GM23338 (cell line): Measurements from ENCODE around the gene TIGAR. TPM values are rescaled to one million over a fixed set of nuclear protein-coding genes. Genes with fewer than 3 reads are reported as not detected.

ENCODE experiments used
- ATAC-seq: fragments of 200-7000 bp; cut with Tn5 transposase; 3 replicates; pipeline ENCODE4 v1.9.1; 2020
- DNase-seq: peaks from one replicate; pipeline ENCODE4 v3.0.0-alpha.2; 2015; ENCODE audit warnings: low spot score
- H2AFZ ChIP-seq: fragments of 200-600 bp; sonication (generic); 2 replicates; pipeline ENCODE4 v1.8.0; 2016; ENCODE audit warnings: antibody characterized with exemption, mild to moderate bottlenecking, moderate library complexity
- H3F3A ChIP-seq: fragments of 200-600 bp; sonication (generic); replicated peaks from 2 replicates; pipeline ENCODE4 v1.8.0; 2017; ENCODE audit warnings: antibody characterized with exemption, mixed run types, low read depth
- H3K27ac ChIP-seq: fragments of 200-600 bp; sonication (generic); 2 replicates; pipeline ENCODE4 v1.6.1; 2016; ENCODE audit warnings: low read depth
- H3K27me3 ChIP-seq: fragments of 200-600 bp; sonication (generic); 2 replicates; pipeline ENCODE4 v1.8.0; 2016; ENCODE audit warnings: mild to moderate bottlenecking, mixed run types, moderate library complexity; ENCODE audit not compliant: insufficient read depth
- H3K36me3 ChIP-seq: fragments of 200-600 bp; sonication (generic); 2 replicates; pipeline ENCODE4 v1.8.0; 2016; ENCODE audit warnings: mild to moderate bottlenecking; ENCODE audit not compliant: insufficient read depth
- H3K4me1 ChIP-seq: fragments of 200-600 bp; sonication (generic); 2 replicates; pipeline ENCODE4 v1.8.0; 2016; ENCODE audit warnings: mild to moderate bottlenecking, moderate library complexity; ENCODE audit not compliant: insufficient read depth
- H3K4me2 ChIP-seq: fragments of 200-600 bp; sonication (generic); 2 replicates; pipeline ENCODE4 v1.7.1; 2017; ENCODE audit warnings: mixed run types
- H3K4me3 ChIP-seq: fragments of 200-600 bp; sonication (generic); 2 replicates; pipeline ENCODE4 v1.6.1; 2016; ENCODE audit warnings: mixed run types
- H3K79me2 ChIP-seq: fragments of 200-600 bp; sonication (generic); replicated peaks from 2 replicates; pipeline ENCODE4 v1.8.0; 2017; ENCODE audit warnings: mild to moderate bottlenecking; ENCODE audit not compliant: insufficient read depth
- H3K9me2 ChIP-seq: fragments of 200-600 bp; sonication (generic); 2 replicates; pipeline ENCODE4 v1.8.0; 2017; ENCODE audit not compliant: insufficient read depth
- H4K20me1 ChIP-seq: fragments of 200-600 bp; sonication (generic); replicated peaks from 2 replicates; pipeline ENCODE4 v1.8.0; 2017; ENCODE audit warnings: mild to moderate bottlenecking; ENCODE audit not compliant: insufficient read depth
- H3K27ac Mint-ChIP-seq: 2 replicates; pipeline ENCODE4 v1.8.0; 2020; ENCODE audit warnings: inconsistent platforms, mild to moderate bottlenecking, moderate library complexity, mixed read lengths
- H3K27me3 Mint-ChIP-seq: 3 replicates; pipeline ENCODE4 v1.8.0; 2022; ENCODE audit warnings: low read depth, mild to moderate bottlenecking, moderate library complexity, mixed read lengths, inconsistent platforms; ENCODE audit not compliant: insufficient read depth, poor library complexity
- H3K36me3 Mint-ChIP-seq: 3 replicates; pipeline ENCODE4 v1.8.0; 2021; ENCODE audit warnings: low read depth, mild to moderate bottlenecking, inconsistent platforms, moderate library complexity, mixed read lengths
- H3K4me1 Mint-ChIP-seq: 3 replicates; pipeline ENCODE4 v1.8.0; 2020; ENCODE audit warnings: mild to moderate bottlenecking, inconsistent platforms, mixed read lengths
- H3K4me3 Mint-ChIP-seq: 3 replicates; pipeline ENCODE4 v1.8.0; 2021; ENCODE audit warnings: moderate library complexity, mild to moderate bottlenecking, inconsistent platforms, mixed read lengths
- H3K9me3 Mint-ChIP-seq: 3 replicates; pipeline ENCODE4 v1.8.0; 2020; ENCODE audit warnings: moderate library complexity, mild to moderate bottlenecking, inconsistent platforms, mixed read lengths
- CREB1 ChIP-seq: fragments of 250-450 bp; sonication (Bioruptor Pico); IDR thresholded peaks from 2 replicates; pipeline ENCODE4 v1.5.0; 2020; ENCODE audit warnings: low read depth, mild to moderate bottlenecking, moderate library complexity
- CTCF ChIP-seq, 2 experiments: fragments of 200-600 bp in 1 of 2; sonication (generic) in 1 of 2; conservative IDR thresholded peaks; 2 replicates each; pipeline versions ENCODE4 v1.5.1 to v1.6.1; 2016 to 2017; ENCODE audit warnings: antibody characterized with exemption in 2 of 2, low read depth in 2 of 2, mild to moderate bottlenecking in 2 of 2, moderate library complexity in 1 of 2
- EZH2 ChIP-seq: fragments of 200-600 bp; sonication (generic); IDR thresholded peaks from one replicate; pipeline ENCODE4 v1.8.0; 2017; ENCODE audit warnings: antibody characterized with exemption, mild to moderate bottlenecking, low read depth; ENCODE audit not compliant: unreplicated experiment
- EZH2phosphoT487 ChIP-seq: fragments of 200-600 bp; sonication (generic); IDR thresholded peaks from one replicate; pipeline ENCODE4 v1.8.1; 2018; ENCODE audit warnings: antibody characterized with exemption; ENCODE audit not compliant: unreplicated experiment
- JUNB ChIP-seq: IDR thresholded peaks from one replicate; pipeline ENCODE4 v1.6.1; 2016; ENCODE audit warnings: antibody characterized with exemption; ENCODE audit not compliant: unreplicated experiment
- NANOG ChIP-seq: IDR thresholded peaks from 2 replicates; pipeline ENCODE4 v1.6.1; 2016; ENCODE audit warnings: antibody characterized with exemption, borderline replicate concordance
- POLR2AphosphoS5 ChIP-seq: IDR thresholded peaks from 2 replicates; pipeline ENCODE4 v1.6.1; 2016; ENCODE audit warnings: antibody characterized with exemption, low read depth
- REST ChIP-seq: IDR thresholded peaks from one replicate; pipeline ENCODE4 v1.6.1; 2018; ENCODE audit warnings: antibody characterized with exemption; ENCODE audit not compliant: unreplicated experiment
- STAT1 ChIP-seq: IDR thresholded peaks from one replicate; pipeline ENCODE4 v1.6.1; 2016; ENCODE audit warnings: antibody characterized with exemption; ENCODE audit not compliant: unreplicated experiment
- ZNF114 ChIP-seq: fragments of 250-450 bp; sonication (Bioruptor Pico); IDR thresholded peaks from 2 replicates; pipeline ENCODE4 v1.5.0; 2020; ENCODE audit warnings: mild to moderate bottlenecking, moderate library complexity
- ZNF331 ChIP-seq: fragments of 250-450 bp; sonication (Bioruptor Pico); IDR thresholded peaks from 2 replicates; pipeline ENCODE4 v1.5.0; 2020; ENCODE audit warnings: low read depth, mild to moderate bottlenecking, moderate library complexity
- polyA plus RNA-seq: library from polyadenylated mRNA; unstranded; fragments of >200 nt; fragmentation: Nextera tagmentation; extraction: Ambion mirVana; gene quantifications from 2 replicates; pipeline ENCODE4 v1.2.1, GENCODE V29; 2016
- total RNA-seq: library from RNA; depleted of rRNA; stranded (reverse); fragments of >200 nt; shearing (Covaris generic); gene quantifications from 2 replicates; pipeline ENCODE4 v1.2.3, GENCODE V29; 2014
- TF ChIP-seq, protein P1 (sequence below): fragments of 250-450 bp; sonication (Bioruptor Pico); IDR thresholded peaks from 2 replicates; pipeline ENCODE4 v1.5.0; 2020; ENCODE audit warnings: mild to moderate bottlenecking, moderate library complexity
- TF ChIP-seq, protein P2 (sequence below): IDR thresholded peaks from 2 replicates; pipeline ENCODE4 v1.6.1; 2016; ENCODE audit warnings: antibody characterized with exemption

TIGAR gene
- total and polyA plus RNA-seq, 2 experiments from 2014 or later: 10.4 to 13.3 TPM

- no peaks in the 10 kb centered on the region for H3K79me2 ChIP-seq
- no peak overlapping the region for H2AFZ ChIP-seq
- H3K4me1 ChIP-seq: peaks cover 2% of the 10 kb centered on the region; the same call in 1 of the 2 replicates
- 0 out of 2 replicates have a peak, but pooled peaks cover 3% of the 10 kb centered on the region for H3K9me2 ChIP-seq
- H3K4me1 Mint-ChIP-seq: no peaks in the 10 kb centered on the region
- no peak overlapping the region for H3K4me3 ChIP-seq
- no peak overlapping the region for H3K27ac ChIP-seq
- H3K27ac Mint-ChIP-seq: no peak overlapping the region
- peaks cover 15% of the 10 kb centered on the region for H3K9me3 Mint-ChIP-seq
- TF ChIP-seq POLR2AphosphoS5 (no peak), EZH2phosphoT487 (no peak), NANOG (no peak), STAT1 (no peak), CTCF (conservative IDR thresholded peaks at IDR 0.05; ENCODE audit: low read depth in 2 of 2) (no peak), ZNF114 (CRISPR knock-in tag) (no peak), ZNF331 (no peak), REST (no peak), JUNB (no peak), EZH2 (no peak), CREB1 (CRISPR knock-in tag) (no peak)
- TF ChIP-seq, protein P1, sequence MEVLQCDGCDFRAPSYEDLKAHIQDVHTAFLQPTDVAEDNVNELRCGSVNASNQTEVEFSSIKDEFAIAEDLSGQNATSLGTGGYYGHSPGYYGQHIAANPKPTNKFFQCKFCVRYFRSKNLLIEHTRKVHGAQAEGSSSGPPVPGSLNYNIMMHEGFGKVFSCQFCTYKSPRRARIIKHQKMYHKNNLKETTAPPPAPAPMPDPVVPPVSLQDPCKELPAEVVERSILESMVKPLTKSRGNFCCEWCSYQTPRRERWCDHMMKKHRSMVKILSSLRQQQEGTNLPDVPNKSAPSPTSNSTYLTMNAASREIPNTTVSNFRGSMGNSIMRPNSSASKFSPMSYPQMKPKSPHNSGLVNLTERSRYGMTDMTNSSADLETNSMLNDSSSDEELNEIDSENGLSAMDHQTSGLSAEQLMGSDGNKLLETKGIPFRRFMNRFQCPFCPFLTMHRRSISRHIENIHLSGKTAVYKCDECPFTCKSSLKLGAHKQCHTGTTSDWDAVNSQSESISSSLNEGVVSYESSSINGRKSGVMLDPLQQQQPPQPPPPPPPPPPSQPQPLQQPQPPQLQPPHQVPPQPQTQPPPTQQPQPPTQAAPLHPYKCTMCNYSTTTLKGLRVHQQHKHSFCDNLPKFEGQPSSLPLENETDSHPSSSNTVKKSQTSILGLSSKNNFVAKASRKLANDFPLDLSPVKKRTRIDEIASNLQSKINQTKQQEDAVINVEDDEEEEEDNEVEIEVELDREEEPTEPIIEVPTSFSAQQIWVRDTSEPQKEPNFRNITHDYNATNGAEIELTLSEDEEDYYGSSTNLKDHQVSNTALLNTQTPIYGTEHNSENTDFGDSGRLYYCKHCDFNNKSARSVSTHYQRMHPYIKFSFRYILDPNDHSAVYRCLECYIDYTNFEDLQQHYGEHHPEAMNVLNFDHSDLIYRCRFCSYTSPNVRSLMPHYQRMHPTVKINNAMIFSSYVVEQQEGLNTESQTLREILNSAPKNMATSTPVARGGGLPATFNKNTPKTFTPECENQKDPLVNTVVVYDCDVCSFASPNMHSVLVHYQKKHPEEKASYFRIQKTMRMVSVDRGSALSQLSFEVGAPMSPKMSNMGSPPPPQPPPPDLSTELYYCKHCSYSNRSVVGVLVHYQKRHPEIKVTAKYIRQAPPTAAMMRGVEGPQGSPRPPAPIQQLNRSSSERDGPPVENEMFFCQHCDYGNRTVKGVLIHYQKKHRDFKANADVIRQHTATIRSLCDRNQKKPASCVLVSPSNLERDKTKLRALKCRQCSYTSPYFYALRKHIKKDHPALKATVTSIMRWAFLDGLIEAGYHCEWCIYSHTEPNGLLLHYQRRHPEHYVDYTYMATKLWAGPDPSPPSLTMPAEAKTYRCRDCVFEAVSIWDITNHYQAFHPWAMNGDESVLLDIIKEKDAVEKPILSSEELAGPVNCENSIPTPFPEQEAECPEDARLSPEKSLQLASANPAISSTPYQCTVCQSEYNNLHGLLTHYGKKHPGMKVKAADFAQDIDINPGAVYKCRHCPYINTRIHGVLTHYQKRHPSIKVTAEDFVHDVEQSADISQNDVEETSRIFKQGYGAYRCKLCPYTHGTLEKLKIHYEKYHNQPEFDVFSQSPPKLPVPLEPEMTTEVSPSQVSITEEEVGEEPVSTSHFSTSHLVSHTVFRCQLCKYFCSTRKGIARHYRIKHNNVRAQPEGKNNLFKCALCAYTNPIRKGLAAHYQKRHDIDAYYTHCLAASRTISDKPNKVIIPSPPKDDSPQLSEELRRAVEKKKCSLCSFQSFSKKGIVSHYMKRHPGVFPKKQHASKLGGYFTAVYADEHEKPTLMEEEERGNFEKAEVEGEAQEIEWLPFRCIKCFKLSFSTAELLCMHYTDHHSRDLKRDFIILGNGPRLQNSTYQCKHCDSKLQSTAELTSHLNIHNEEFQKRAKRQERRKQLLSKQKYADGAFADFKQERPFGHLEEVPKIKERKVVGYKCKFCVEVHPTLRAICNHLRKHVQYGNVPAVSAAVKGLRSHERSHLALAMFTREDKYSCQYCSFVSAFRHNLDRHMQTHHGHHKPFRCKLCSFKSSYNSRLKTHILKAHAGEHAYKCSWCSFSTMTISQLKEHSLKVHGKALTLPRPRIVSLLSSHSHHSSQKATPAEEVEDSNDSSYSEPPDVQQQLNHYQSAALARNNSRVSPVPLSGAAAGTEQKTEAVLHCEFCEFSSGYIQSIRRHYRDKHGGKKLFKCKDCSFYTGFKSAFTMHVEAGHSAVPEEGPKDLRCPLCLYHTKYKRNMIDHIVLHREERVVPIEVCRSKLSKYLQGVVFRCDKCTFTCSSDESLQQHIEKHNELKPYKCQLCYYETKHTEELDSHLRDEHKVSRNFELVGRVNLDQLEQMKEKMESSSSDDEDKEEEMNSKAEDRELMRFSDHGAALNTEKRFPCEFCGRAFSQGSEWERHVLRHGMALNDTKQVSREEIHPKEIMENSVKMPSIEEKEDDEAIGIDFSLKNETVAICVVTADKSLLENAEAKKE (CRISPR knock-in tag): no peak
- TF ChIP-seq, protein P2, sequence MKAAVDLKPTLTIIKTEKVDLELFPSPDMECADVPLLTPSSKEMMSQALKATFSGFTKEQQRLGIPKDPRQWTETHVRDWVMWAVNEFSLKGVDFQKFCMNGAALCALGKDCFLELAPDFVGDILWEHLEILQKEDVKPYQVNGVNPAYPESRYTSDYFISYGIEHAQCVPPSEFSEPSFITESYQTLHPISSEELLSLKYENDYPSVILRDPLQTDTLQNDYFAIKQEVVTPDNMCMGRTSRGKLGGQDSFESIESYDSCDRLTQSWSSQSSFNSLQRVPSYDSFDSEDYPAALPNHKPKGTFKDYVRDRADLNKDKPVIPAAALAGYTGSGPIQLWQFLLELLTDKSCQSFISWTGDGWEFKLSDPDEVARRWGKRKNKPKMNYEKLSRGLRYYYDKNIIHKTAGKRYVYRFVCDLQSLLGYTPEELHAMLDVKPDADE: no peak
- H3K36me3 Mint-ChIP-seq: peaks cover 6% of the 10 kb centered on the region; the same call in 1 of the 3 replicates
- no peaks in the 10 kb centered on the region for H3K36me3 ChIP-seq
- no peak overlapping the region for H3K4me3 Mint-ChIP-seq
- no peaks in the 10 kb centered on the region for H4K20me1 ChIP-seq
- ATAC-seq: no peak
- no peak overlapping the region for H3K4me2 ChIP-seq
- H3K27me3 Mint-ChIP-seq: no peaks in the 10 kb centered on the region
- DNase-seq: no peak
- H3F3A ChIP-seq: no peaks in the 10 kb centered on the region
- H3K27me3 ChIP-seq: no peaks in the 10 kb centered on the region
Measured at GRCh38 chr12:4402996-4403395, 82.0 kb downstream of the TIGAR start.
